Skeletal muscle cell (primary cell): Measurements from ENCODE around the gene DERL3.

ENCODE experiments used
- DNase-seq: peaks from one replicate; pipeline ENCODE4 v3.0.0-alpha.2; 2010; ENCODE audit warnings: low read depth
- H3K4me3 ChIP-seq: 2 replicates; pipeline ENCODE4 v1.5.1; 2011; ENCODE audit warnings: low read depth, mild to moderate bottlenecking, control low read depth, low read length, moderate library complexity

DERL3 gene

DNA sequence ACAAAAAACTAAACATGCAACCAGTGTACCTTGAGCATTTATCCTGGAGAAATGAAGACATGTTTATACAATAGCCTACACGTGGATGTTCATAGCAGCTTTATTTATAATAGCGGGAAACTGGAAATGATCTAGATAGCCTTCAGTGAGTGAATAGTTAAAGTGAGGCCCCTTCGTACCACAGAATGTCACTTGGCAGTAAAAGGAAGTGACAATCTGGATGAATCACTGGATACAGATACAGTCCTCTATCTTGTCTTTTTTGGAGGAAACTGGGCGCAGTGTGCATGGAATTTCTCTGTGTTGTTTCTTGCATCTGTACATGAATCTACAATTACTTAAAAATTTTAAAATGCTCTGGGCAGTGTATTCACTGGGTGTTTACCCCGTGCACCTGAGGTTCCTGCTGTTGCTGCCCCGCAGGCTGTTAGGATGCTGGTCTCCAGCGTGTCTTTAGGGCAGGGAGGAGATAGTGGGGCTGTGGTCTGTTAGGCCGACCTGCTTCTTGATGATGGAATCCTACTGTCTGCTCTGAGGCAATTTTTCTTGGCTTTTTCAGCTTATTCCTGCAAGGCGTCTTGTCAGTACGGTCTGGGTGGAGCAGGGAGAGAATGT lies 23.2 kb downstream of the DERL3 start:
- no peak overlapping the region for H3K4me3 ChIP-seq
- no peak for DNase-seq

DNA sequence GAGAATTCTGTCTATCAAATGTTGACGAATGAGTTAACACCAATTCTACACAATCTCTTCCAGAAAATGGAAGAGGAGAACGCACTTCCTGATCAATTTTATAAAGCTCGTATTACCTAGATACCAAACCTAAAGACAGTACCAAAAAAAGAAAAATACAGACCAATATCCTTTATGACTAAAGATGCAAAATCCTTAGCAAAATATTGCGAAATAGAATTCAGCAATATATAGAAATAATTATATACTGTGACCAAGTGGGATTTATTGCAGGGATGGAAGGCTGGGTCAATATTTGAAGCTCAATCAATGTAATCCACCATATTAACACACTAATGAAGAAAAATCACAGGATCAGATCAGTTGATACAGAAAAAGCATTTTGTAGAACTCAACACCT lies 26.4 kb downstream of the DERL3 start:
- no peak for DNase-seq
- H3K4me3 ChIP-seq = no peak overlapping the region

DNA sequence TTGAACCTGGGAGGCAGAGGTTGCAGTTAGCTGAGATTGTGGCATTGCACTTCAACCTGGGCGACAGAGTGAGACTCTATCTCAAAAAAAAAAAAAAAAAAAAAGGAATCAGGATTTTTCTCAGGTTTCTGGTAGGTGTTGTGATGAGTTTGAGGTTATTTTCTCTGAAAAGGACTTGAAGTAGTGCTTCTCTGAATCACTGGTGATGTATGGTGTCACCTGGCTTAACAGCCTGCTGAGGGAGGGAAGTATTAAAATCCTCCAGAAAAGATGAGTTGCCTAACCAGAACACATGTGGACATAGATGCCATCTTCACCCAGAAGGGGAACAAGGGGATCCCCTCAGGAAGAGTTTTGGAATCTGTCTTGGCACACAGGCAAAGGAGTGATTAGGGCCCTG lies 32.0 kb downstream of the DERL3 start:
- DNase-seq = no peak
- no peak overlapping the region for H3K4me3 ChIP-seq

GRCh38 chr22:23804781-23805291 lies 34.0 kb downstream of the DERL3 start:
- H3K4me3 ChIP-seq = no peak overlapping the region
- DNase-seq = no peak

GRCh38 chr22:23803001-23803819 lies 35.6 kb downstream of the DERL3 start:
- DNase-seq = no peak
- H3K4me3 ChIP-seq = no peak overlapping the region

GRCh38 chr22:23801886-23802377 lies 36.9 kb downstream of the DERL3 start:
- H3K4me3 ChIP-seq = no peak overlapping the region
- DNase-seq = no peak

GRCh38 chr22:23801238-23801821 lies 37.5 kb downstream of the DERL3 start:
- no peak overlapping the region for H3K4me3 ChIP-seq
- no peak for DNase-seq

DNA sequence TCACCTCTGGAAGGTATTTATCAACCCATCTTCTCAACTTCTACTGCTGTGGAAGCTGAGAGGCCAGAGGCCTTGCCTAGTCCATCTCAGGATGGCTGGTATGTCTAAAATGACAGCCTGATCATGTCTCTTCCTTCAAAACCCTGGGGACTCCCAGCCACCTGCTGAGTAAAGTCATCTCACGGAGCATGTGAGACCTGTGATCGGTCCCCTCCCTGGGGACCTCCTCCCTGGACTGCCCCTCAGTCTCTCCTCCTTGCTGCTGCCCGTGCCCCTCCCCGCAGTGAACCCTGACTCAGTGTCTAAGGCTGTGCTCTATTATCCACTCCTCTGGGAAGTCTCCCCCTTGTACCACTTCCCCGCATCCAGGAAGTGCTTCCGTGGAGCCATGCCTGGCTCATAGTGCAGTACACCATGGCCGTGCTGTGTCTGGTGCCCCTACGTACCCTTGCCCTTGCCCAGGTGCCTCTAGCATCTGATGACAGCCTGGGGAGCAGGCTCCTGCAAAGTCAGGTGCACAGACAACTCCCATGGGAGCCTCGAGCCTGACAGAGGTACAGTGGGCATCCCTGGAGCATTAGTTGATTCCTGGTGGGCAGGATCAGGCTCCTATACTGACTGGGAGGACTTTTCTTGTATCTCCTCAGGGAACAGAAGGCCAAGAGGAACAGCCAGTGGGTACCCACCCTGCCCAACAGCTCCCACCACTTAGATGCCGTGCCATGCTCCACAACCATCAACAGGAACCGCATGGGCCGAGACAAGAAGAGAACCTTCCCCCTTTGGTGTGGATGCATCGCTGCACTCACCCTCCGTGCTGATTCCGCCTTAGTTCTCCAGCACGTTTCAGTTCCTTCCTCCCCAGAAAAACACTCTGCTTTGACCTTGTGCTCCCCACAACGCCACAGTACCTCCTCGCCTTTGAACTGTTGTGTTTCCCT lies 38.2 kb downstream of the DERL3 start:
- H3K4me3 ChIP-seq = no peak overlapping the region
- DNase-seq = no peak

DNA sequence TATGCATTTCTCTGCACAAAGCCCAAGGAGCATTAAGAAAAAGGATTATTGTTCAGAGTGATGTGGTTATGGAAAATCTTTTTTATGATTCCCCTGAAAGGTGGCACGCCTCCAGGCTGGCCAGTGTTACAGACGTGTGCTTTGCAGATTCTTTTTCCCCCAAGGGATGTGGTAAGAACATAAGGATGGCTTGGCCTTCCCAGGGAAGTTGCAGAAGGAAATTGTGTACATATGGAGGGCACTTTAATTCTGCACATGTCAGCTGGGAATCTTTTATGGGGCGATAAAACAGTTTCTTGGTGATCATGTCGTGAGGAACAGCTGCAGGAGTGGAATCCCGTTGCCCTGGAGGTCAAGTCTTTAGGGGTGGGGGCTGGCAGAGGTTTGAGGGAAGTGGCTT lies 42.3 kb downstream of the DERL3 start:
- DNase-seq = peak; percentile 69

GRCh38 chr22:23793326-23793725 lies 45.5 kb downstream of the DERL3 start:
- H3K4me3 ChIP-seq = no peak overlapping the region
- no peak for DNase-seq

More for the DNA sequence above, 42.3 kb downstream of the DERL3 start:
- no peak overlapping the region for H3K4me3 ChIP-seq

DNA sequence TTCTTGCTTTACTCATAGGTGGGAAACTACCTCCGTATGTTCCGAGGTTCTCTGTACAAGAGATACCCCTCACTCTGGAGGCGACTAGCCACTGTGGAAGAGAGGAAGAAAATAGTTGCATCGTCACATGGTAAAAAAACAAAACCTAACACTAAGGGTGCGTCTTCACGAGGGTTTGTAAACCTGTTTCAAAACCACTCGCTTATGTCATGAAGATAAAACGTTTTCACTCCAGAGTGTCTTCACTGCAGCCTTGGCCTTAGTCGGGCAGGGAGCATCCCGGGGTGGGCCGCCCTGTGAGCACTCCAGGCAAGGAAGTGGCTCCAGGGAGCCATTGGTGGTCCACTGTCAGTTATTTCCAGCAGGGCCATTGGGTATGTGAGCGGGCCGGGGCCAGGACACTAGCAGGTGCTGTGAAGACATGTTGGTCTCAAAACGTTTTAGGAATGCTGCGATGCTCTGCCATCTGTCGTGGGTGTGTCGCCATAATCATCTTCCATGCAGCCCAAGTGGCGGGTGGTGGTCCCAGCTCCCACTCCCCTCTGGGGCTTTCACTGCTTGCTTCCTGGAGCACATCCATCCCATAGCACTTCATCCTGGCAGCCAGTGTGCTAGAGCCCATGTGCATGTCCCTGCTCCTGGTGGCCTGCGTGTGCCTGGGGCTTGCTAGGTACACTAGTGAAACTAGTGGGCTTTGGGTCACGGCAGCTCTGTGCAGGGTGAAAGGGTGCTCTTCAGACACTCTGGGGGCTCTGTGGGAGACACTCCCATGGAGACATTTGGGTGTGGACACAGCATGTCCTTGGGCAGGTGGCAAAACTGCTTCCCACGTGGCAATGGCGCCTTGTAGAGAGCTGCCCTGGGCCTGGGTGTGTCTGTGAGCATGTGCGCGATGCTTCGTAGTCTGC lies 46.8 kb downstream of the DERL3 start:
- no peak for DNase-seq
- no peak overlapping the region for H3K4me3 ChIP-seq

DNA sequence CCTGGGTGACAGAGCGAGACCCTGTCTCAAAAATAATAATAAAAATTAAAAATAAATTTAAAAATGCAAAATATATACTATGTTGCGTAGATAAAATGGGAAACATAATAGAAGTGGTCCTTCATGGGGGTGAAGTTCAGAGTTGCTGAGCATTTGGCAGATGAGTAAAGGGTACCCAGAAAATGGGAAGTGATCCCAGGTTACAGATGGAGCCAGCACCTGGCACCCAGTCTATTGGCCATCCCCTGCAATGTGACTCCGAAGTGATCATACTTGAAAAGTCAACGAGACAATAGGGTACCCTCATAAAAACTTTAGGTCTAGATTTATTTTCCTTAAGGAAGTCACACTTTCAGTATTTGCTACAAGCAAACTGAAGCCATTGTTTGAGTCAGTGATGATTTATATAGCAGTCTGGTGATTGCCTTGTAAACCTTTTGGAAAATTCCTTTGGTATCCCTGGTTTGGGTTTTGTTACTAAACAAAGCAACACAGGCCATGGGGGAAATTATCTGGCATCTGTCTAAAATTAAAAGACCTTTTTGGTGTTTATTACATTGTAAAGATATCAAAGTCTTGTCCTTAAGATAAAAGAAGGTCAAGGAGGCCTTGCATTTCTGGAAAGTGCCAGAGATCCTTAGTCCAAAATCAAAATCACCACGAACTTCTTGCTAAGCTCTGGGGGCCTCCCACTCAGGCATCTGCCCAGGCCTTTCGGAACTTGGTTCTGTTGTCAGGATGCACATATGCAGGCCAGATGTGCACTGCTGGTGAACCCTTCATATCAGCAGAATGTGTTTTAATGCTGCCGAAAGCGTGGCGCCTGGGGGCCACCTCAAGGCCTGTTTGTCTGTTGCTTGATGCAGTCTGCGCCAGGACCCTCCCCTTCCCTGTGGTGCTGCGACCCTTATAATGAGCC lies 47.7 kb downstream of the DERL3 start:
- no peak for DNase-seq

DNA sequence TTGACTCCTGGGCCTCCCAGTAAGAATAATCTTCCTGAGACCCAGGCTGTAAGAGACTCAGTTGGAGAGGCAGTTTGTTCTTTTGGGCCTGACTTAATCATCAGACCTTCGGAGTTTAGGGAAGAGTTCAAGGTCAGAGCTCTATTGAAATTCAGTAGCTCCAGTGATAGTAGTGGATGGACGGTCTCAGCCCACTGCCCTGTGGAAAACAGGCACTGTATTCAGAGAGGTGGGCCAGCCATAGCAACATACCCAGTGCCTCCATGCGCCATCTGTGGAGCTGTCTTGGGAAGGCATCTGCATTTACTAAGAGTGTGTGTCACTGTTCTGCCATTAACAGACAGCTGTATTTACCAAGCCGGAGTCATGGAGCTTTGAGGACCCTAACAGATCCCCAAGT lies 49.2 kb downstream of the DERL3 start:
- no peak overlapping the region for H3K4me3 ChIP-seq
- no peak for DNase-seq

More for the DNA sequence above, 47.7 kb downstream of the DERL3 start:
- no peak overlapping the region for H3K4me3 ChIP-seq

DNA sequence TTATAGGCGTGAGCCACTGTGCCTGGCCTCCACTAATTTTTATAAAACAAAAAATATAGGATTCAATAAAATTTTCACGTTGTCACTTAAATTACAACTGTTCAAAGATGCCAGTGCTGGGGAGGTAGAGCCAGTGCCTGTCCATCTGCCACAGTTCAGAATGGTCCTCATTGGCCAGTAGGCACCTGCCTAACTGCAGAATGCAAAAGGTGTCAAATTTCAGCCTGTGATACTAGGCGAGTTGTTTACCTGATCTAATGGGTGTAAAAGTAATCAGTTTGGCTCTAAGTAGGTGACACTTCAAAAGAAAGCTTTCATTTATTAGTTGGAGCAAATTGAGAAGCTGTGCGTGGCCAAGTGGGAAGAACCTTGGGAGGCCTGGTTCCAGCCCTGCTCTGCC lies 49.7 kb downstream of the DERL3 start:
- no peak overlapping the region for H3K4me3 ChIP-seq
- DNase-seq = no peak

GRCh38 chr22:23787910-23788309 lies 50.9 kb downstream of the DERL3 start:
- no peak for DNase-seq
- H3K4me3 ChIP-seq = peak overlapping the region; percentile 87

GRCh38 chr22:23787600-23787896 lies 51.3 kb downstream of the DERL3 start:
- no peak for DNase-seq

GRCh38 chr22:23786752-23787599 lies 51.8 kb downstream of the DERL3 start, which contains the start of gene SMARCB1:
Gene SMARCB1 (plus strand): TSS chr22:23786966. CDS start chr22:23787170, 204 bp downstream.
- peak within 1 kb of the TSS; percentile 87 for H3K4me3 ChIP-seq
- DNase-seq = peak; percentile 65

More at GRCh38 chr22:23787600-23787896, 51.3 kb downstream of the DERL3 start:
- H3K4me3 ChIP-seq = peak overlapping the region; percentile 87
